Immature natural killer cell (primary cell): ENCODE measurements around the gene DCP1B. TPM values are rescaled to one million over a fixed set of nuclear protein-coding genes. Genes with fewer than 3 reads are reported as not detected.
A peak's percentile ranks its signal among the peaks of the same experiment; 100 is the strongest.

ENCODE experiments used
- DNase-seq, 3 donors: peaks; one replicate each; pipeline ENCODE4 v3.0.0; 2022; ENCODE audit warnings: mixed read lengths in 1 of 3
- H3K27ac Mint-ChIP-seq, 6 donors: one replicate each; pipeline ENCODE4 v1.8.0; 2020; ENCODE audit warnings: mixed read lengths in 6 of 6, mild to moderate bottlenecking in 5 of 6, inconsistent platforms in 4 of 6, moderate library complexity in 3 of 6
- H3K27me3 Mint-ChIP-seq, 3 donors: one replicate each; pipeline ENCODE4 v1.8.0; 2020 to 2021; ENCODE audit warnings: low read depth in 3 of 3, mild to moderate bottlenecking in 3 of 3, mixed read lengths in 3 of 3, moderate library complexity in 3 of 3, inconsistent platforms in 1 of 3
- H3K36me3 Mint-ChIP-seq, 3 donors: one replicate each; pipeline ENCODE4 v1.8.0; 2020; ENCODE audit warnings: mixed read lengths in 3 of 3, inconsistent platforms in 2 of 3, mild to moderate bottlenecking in 2 of 3
- H3K4me1 Mint-ChIP-seq, 2 donors: one replicate each; pipeline ENCODE4 v1.8.0; 2020; ENCODE audit warnings: inconsistent platforms in 2 of 2, mild to moderate bottlenecking in 2 of 2, mixed read lengths in 2 of 2, moderate library complexity in 1 of 2
- H3K4me3 Mint-ChIP-seq, 5 donors: one replicate each; pipeline ENCODE4 v1.8.0; 2020; ENCODE audit warnings: mild to moderate bottlenecking in 5 of 5, mixed read lengths in 5 of 5, inconsistent platforms in 3 of 5, moderate library complexity in 3 of 5
- H3K9me3 Mint-ChIP-seq, 6 donors: one replicate each; pipeline ENCODE4 v1.8.0; 2020; ENCODE audit warnings: mild to moderate bottlenecking in 6 of 6, mixed read lengths in 6 of 6, inconsistent platforms in 4 of 6, moderate library complexity in 3 of 6
- polyA plus RNA-seq, 3 donors: library from polyadenylated mRNA; unstranded; fragments of 300-500 nt; fragmentation: Illumina TruSeq; gene quantifications; one replicate each; pipeline ENCODE4 v1.2.3, GENCODE V29; 2021

The DCP1B gene
- polyA plus RNA-seq, 3 donors from 2014 or later = 3.5 to 14.0 (median 6.2) TPM

DNA sequence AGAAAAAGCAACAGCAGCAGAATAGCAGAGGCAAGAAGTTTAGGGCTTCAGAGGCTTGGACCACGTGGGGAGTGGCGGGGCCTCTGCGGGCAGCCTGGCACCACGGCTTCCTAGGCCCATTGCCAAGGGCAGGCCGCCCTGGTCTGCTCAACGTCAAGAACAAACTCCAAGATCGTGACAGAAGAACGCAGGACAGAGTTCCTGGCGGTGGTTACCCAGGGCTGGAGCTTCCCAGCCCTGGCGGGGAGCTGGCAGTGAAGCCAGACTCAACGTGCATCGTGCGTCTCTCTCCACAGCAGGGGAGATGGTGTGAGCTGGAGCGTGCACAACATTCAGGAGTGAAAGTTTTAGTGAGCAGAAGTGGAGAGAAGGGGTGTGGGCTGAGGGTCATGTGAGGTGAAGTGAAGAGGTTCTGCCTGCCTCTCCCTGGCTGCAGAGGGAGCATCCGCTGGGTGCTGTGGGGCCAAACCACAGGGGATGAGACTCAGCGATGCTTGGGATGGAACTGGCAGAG lies 71.9 kb downstream of the DCP1B start:
- peaks cover 2 to 6% of the 10 kb centered on the region in 2 donors for H3K4me1 Mint-ChIP-seq
- H3K4me3 Mint-ChIP-seq = no peak overlapping the region
- H3K36me3 Mint-ChIP-seq = peaks cover 0 to 3% (median 0%) of the 10 kb centered on the region in 3 donors
- H3K27ac Mint-ChIP-seq = no peak overlapping the region
- DNase-seq = no peak
- peaks cover 0 to 3% (median 2%) of the 10 kb centered on the region in 3 donors for H3K27me3 Mint-ChIP-seq
- H3K9me3 Mint-ChIP-seq = no peaks in the 10 kb centered on the region

DNA sequence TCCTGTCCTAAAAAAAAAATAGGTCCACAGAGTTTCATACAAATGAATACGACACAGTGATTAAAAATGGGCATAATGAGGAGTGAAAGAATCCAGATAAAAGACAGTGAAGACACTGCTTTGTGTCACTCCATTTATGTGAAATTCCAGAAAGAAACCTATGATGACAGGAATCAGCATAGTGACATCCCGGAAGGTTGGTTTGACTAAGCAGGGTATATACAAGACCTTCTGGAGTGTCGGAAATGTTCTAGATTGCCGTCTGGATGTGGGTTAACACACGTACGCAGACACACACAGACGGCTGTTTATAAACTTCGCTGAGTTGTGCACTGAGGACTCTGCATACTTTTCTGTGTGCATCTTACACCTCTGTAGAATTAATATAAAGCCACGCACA lies 72.6 kb downstream of the DCP1B start:
- H3K9me3 Mint-ChIP-seq = no peaks in the 10 kb centered on the region
- H3K4me3 Mint-ChIP-seq = no peak overlapping the region
- no peak for DNase-seq
- H3K4me1 Mint-ChIP-seq = peaks cover 2 to 6% of the 10 kb centered on the region in 2 donors
- no peak overlapping the region for H3K27ac Mint-ChIP-seq
- no peaks in the 10 kb centered on the region for H3K36me3 Mint-ChIP-seq
- H3K27me3 Mint-ChIP-seq = peaks cover 0 to 5% (median 2%) of the 10 kb centered on the region in 3 donors

DNA sequence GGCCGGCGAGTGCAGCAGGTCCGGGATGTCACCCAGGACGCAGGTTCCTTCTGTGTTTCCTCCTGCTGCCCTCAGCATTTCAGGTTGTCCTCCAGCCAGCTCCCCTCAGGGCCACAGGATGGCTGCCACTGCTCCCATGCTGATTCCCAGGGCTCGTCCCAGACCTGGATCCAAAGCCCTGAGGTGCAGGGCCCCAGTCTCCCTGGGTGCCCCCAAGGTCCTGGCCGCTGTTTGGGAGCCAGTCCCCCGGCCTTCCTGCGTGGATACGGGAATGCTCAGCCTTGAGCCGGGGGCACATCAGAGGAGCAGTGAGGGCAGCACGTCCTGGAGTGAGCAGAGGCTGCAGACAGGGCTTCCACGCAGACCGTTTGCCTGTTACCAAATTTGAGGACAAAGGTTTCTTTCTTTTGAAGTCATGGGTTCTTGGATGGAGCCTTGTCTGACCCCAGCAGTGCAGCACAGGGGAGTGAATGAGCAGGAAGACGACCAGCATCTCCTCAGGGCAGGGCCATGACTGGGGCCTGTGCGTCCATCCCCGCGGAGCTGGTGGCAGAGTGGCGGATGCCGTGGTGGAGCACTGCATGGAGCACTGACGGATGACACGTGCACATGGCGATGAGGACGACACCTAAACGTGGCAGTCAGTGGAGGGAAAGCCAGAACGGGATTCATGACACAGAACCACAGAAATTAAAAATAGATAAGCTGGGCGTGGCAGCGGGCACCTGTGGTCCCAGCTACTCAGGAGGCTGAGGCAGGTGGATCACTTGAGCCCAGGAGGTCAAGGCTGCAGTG lies 73.3 kb downstream of the DCP1B start:
- H3K27me3 Mint-ChIP-seq = peaks cover 0 to 5% (median 2%) of the 10 kb centered on the region in 3 donors
- no peak overlapping the region for H3K27ac Mint-ChIP-seq
- H3K4me3 Mint-ChIP-seq = no peak overlapping the region
- H3K9me3 Mint-ChIP-seq = no peaks in the 10 kb centered on the region
- H3K4me1 Mint-ChIP-seq = peaks cover 2 to 6% of the 10 kb centered on the region in 2 donors
- no peaks in the 10 kb centered on the region for H3K36me3 Mint-ChIP-seq
- no peak for DNase-seq

DNA sequence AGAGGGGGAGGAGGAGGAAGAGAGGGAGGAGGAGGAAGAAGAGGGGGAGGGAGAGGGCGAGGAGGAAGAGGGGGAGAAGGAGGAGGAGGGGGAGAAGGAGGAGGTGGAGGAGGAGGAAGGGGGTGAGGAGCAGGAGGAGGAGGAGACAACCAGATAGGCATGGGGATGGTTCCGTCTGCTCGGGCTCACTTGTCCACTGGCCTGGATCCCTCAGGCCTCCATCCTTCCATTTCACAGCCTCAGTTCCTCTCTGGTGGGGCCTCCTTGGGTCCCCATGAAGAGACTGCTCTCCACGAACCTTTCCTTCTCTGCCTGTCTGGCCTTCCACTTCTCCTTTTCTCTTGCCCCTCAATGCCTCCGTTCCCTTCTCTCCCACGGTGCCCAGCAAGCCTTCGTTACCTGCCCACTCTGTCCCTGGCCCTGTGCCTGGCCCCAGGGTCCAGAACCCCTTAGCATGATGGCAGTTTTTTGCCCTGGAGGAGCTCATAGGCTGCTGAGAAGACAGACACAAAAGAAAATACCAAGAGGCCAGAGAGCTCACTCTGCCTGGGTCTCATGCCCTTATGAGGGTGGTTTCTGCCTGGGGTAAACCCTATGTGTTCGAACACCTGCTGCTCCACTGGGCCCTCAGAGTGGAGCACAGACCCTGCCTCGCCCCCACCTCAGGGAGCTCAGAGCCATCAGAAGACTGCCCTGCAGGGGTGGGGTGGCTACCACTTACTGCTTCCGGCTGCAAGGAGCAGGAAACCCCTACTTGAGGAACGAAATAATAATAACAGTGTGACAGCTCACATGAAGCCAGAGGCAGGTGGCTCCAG lies 74.1 kb downstream of the DCP1B start:
- no peaks in the 10 kb centered on the region for H3K36me3 Mint-ChIP-seq
- peaks cover 2 to 6% of the 10 kb centered on the region in 2 donors for H3K4me1 Mint-ChIP-seq
- H3K9me3 Mint-ChIP-seq = no peaks in the 10 kb centered on the region
- H3K27me3 Mint-ChIP-seq = peaks cover 0 to 5% (median 2%) of the 10 kb centered on the region in 3 donors
- peak overlapping the region in 1 of 5 donors; percentile 54 for H3K4me3 Mint-ChIP-seq
- H3K27ac Mint-ChIP-seq = peak overlapping the region in 1 of 6 donors; percentile 52
- DNase-seq = no peak

DNA sequence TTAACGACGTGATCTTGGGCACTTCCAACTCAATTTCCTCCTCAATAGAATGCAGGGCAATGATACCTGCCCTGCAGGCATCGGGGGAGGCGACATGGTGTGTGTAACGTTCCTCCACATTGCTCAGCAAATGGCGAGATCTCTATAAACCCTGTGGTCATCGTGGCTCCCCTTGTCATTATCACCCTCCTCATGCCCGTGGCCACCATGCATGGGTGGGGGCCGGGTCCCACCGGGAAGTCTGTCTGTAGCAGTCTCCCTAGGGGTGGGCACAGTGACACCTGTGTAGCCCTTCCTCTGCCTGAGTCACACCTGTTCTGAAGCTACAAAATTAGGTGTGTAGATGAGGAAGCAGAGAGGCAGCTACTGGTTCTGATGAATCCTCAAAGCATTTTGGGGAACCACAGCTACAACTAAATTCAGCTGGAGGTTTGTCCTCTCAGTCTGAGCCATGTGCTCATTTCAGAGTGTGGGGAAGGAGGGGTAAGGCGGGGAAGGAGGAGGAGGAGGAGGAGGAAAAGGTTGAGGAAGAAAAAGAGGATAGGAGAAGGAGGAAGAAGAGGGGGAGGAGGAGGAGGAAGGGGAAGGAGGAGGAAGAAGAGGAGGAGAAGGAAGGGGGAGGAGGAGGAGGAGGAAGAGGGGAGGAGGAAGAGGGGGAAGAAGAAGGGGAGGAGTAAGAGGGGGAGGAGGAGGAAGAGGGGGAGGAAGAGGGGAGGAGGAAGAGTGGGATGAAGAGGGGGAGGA lies 74.8 kb downstream of the DCP1B start:
- Mint-ChIP-seq H3K4me1 (peaks cover 2 to 6% of the 10 kb centered on the region in 2 donors), H3K27me3 (peaks cover 0 to 5% (median 2%) of the 10 kb centered on the region in 3 donors), H3K9me3 (no peaks in the 10 kb centered on the region), H3K4me3 (no peak overlapping the region), H3K27ac (no peak overlapping the region), H3K36me3 (no peaks in the 10 kb centered on the region)
- no peak for DNase-seq

DNA sequence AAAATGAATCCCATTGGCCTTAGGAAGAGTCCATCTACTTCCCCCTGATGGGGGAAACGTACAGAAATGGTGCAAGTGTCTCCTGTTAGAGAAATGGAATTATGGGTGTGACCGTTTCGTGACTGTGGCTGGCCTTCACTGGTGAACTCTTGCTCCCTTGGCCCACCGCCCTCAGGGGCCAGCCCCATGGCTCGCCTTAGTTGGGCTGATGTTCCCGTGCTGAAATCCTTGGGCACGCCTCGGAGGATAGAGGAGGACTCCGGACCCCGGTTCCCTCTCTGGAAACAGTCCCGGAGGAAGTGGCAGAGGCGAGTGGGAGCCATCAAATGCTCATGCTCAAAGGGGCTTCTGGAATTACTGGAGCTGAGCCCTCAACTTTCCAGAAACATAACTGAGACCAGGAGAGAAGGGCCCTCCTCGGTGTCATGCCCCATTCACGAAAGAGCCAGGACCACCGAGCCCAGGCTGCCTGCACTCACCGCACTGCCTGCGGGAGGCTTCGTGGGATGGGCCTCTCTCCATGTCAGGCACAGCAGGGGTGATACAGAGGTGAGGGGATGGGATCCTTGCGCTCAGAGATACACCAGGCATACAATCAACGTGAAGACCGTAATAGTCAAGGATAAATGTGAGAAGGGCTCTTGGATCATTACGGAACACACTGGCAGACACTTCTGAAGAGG lies 75.7 kb downstream of the DCP1B start:
- Mint-ChIP-seq H3K4me1 (peaks cover 2 to 6% of the 10 kb centered on the region in 2 donors), H3K27ac (no peak overlapping the region), H3K27me3 (peaks cover 0 to 5% (median 5%) of the 10 kb centered on the region in 3 donors), H3K9me3 (no peaks in the 10 kb centered on the region), H3K4me3 (no peak overlapping the region), H3K36me3 (no peaks in the 10 kb centered on the region)
- no peak for DNase-seq

DNA sequence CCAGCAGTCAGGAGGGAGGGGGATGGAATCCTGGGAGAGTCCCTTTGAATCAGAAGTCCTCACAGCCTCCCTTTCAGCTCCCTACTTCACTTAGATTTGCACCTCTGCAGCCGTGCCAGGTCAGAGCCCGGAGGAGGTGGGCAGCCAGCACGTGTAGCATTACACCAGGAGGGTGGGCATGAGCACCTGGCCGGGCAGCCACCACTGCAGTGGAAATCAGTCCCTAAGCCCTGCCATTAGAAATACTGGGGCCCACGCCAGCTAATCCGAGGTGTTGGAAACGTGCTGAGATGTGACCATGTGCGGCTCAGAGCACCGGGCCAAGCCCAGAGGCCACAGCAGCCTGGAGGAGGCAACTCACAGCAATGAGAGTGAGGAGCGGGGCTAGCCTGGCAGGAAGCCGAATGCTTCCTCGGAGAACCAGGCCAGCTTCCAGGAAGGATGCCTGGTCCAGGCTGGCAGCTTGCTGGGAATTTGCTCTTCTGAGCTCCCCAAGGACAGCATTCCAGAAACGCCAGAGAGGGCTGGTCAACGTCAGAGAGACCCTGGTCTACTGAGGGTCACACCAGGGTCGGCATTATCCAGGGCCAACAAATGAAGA lies 76.4 kb downstream of the DCP1B start:
- peaks cover 2 to 6% of the 10 kb centered on the region in 2 donors for H3K4me1 Mint-ChIP-seq
- H3K9me3 Mint-ChIP-seq = no peaks in the 10 kb centered on the region
- no peak overlapping the region for H3K4me3 Mint-ChIP-seq
- no peak overlapping the region for H3K27ac Mint-ChIP-seq
- no peaks in the 10 kb centered on the region for H3K36me3 Mint-ChIP-seq
- no peak for DNase-seq
- peaks cover 0 to 6% (median 5%) of the 10 kb centered on the region in 3 donors for H3K27me3 Mint-ChIP-seq

DNA sequence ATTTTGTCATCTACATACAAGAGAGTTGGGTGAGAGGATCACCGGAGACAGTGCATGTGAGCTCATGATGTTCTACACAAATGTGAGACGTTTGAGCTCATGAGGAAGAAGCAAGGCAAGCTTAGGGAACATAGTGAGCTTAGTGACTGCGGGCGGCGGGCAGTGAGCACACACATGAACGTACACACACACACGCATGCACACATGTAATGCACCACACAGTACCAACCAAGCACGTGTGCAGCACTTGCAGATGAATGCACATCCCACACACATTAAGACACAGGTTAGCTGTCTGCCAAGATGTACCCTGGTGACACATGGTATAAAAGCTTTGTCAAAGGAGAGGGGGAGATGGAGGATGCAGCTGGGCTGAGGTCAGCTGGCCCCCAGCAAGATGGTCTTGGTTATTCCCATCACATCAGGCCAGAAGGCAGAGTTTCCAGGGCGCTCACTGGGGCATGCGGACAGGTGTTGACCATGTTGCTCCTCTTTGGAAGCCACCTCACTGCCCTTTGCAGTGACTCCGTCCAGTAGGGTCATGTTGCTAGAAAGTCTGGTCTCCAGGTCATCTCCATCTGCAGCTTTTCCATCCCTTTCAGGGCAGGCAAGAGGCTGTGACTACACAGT lies 77.1 kb downstream of the DCP1B start:
- H3K4me3 Mint-ChIP-seq = no peak overlapping the region
- no peaks in the 10 kb centered on the region for H3K36me3 Mint-ChIP-seq
- peaks cover 0 to 5% (median 4%) of the 10 kb centered on the region in 3 donors for H3K27me3 Mint-ChIP-seq
- H3K9me3 Mint-ChIP-seq = no peaks in the 10 kb centered on the region
- DNase-seq = no peak
- H3K27ac Mint-ChIP-seq = no peak overlapping the region
- H3K4me1 Mint-ChIP-seq = peaks cover 2 to 6% of the 10 kb centered on the region in 2 donors

DNA sequence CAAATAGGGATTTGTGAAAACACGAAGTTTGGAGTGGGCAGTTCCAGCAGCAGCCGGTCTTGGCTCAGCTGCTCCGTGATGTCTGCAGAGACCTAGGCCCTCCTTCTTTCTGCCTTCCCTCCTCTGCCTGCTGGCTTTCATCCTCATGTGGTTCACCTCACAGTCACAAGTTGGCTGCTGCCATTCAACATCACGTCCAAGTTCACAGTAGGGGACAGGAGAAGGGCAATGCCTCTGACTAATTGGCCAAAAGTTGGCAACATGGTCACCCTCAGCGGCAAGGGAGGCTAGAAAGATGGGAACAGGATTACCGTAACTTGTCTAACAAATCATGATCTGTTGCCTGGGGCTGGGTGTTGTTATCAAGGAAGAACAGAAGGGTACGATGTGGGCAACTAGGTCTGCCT lies 78.0 kb downstream of the DCP1B start:
- Mint-ChIP-seq H3K36me3 (no peaks in the 10 kb centered on the region), H3K27me3 (peaks cover 0 to 4% (median 3%) of the 10 kb centered on the region in 3 donors), H3K27ac (peak overlapping the region in 1 of 6 donors; percentile 48), H3K4me1 (peaks cover 2 to 7% of the 10 kb centered on the region in 2 donors), H3K9me3 (no peaks in the 10 kb centered on the region), H3K4me3 (no peak overlapping the region)
- no peak for DNase-seq

DNA sequence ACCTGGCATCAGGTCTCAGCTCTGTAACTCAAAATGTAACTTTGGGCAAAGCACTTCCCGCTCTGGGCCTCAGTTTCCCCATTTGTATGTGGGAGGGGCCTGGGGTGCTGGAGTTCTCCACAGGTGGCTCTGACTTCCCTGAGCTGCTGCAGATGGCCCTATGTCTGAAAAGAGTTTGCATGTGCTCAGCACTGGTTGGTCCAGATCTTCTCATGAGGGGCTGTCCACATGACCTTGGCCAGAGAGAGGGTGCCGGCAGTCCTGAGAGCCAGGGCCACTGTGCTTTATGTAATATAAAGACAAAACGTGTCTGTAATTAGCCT lies 78.6 kb downstream of the DCP1B start:
- Mint-ChIP-seq H3K27ac (no peak overlapping the region), H3K4me3 (no peak overlapping the region), H3K9me3 (no peaks in the 10 kb centered on the region), H3K36me3 (no peaks in the 10 kb centered on the region), H3K4me1 (peaks cover 2 to 13% of the 10 kb centered on the region in 2 donors), H3K27me3 (peaks cover 3 to 9% (median 3%) of the 10 kb centered on the region in 3 donors)
- DNase-seq = no peak

DNA sequence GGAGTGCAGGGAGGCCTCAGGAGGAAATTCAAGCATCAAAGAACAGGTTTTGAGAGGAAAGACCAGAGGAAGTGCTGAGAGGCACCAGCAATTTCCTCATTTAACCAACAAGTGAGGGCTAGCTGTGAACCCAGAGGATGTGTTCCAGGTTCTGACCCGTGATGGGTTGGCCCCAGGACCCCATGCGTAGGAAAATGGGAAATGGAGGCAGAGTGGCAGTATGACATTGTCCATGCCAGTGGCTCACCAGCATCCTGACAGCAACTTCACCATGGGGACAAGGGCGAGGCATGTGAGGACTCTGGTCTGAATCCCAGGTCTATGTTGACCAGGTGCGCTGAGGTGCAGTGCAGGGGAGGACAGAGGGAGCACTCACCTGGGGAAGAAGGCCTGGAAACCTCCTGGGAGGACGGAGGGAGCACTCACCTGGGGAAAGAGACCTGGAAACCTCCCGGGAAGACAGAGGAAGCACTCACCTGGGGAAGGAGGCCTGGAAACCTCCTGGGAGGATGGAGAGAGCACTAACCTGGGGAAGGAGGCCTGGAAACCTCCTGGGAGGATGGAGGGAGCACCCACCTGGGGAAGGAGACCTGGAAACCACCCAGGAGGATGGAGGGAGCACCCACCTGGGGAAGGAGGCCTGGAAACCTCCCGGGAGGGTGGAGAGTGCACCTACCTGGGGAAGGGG lies 79.1 kb downstream of the DCP1B start:
- Mint-ChIP-seq H3K36me3 (no peaks in the 10 kb centered on the region), H3K9me3 (no peaks in the 10 kb centered on the region), H3K4me3 (no peak overlapping the region), H3K4me1 (peaks cover 2 to 15% of the 10 kb centered on the region in 2 donors), H3K27me3 (peaks cover 3 to 9% (median 3%) of the 10 kb centered on the region in 3 donors), H3K27ac (no peak overlapping the region)
- no peak for DNase-seq

DNA sequence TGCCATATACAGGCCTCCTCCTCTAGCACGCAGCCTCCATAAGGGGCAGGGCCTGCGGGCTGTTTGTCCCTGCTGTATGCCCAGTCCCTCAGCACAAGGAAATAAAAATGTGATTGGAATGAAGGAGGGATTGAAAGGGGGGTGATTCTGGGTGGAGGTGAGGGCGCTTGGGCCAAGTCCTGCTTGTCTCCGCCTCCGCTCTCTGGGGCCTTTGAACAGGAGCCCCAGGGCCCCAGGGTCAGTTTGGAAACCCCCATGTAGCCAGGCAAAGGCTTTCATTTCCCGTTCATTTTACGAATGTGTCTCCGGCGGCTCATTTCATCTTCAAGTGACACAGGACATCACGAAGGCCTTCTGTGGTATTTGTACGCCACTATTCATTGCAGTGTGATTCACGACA lies 81.3 kb downstream of the DCP1B start:
- Mint-ChIP-seq H3K27ac (peak overlapping the region in 1 of 6 donors; percentile 36), H3K9me3 (no peaks in the 10 kb centered on the region), H3K4me3 (no peak overlapping the region), H3K36me3 (no peaks in the 10 kb centered on the region), H3K27me3 (peaks cover 3 to 11% (median 3%) of the 10 kb centered on the region in 3 donors), H3K4me1 (peaks cover 0 to 9% of the 10 kb centered on the region in 2 donors)
- no peak for DNase-seq
